Measurements from ENCODE around the gene TYMP.

TYMP gene

GRCh38 chr22:50482107-50483074 lies 47.4 kb downstream of the TYMP start:
- DNase-seq: no peak

- DNase-seq: no peak
These were observed 48.2 kb downstream of the TYMP start, which contains the start of gene ADM2 for GRCh38 chr22:50481440-50482106. Gene ADM2, plus strand, starts transcription at chr22:50481543. Its CDS starts 305 bp downstream, at chr22:50481848.

GRCh38 chr22:50481045-50481439 lies 48.8 kb downstream of the TYMP start:
- DNase-seq: no peak

GRCh38 chr22:50479721-50480120 lies 50.1 kb downstream of the TYMP start:
- DNase-seq: no peak

- no peak for DNase-seq
These were observed 51.9 kb downstream of the TYMP start for GRCh38 chr22:50477923-50478322.

- DNase-seq: no peak
These were observed 52.9 kb downstream of the TYMP start for GRCh38 chr22:50476868-50477267.

Data from NCI-H510A treated with DMSO at 0.1 percent for 48 hours (cell line).